GM19452 (cell line): ENCODE measurements around the gene VPS50.
A peak's percentile ranks its signal among the peaks of the same experiment; 100 is the strongest.
"Not testable (repeated sequence)": the region's sequence is repeated elsewhere in the genome, so short reads cannot be mapped to it uniquely, and the experiment has no call there.

Source experiments
- ATAC-seq: cut with Tn5 transposase; IDR thresholded peaks from one replicate; pipeline ENCODE4 v1.9.1; 2021; ENCODE audit not compliant: unreplicated experiment

VPS50 gene

GRCh38 chr7:93326291-93326690 is 94.1 kb downstream of the VPS50 start:
- not testable (repeated sequence) for ATAC-seq

DNA sequence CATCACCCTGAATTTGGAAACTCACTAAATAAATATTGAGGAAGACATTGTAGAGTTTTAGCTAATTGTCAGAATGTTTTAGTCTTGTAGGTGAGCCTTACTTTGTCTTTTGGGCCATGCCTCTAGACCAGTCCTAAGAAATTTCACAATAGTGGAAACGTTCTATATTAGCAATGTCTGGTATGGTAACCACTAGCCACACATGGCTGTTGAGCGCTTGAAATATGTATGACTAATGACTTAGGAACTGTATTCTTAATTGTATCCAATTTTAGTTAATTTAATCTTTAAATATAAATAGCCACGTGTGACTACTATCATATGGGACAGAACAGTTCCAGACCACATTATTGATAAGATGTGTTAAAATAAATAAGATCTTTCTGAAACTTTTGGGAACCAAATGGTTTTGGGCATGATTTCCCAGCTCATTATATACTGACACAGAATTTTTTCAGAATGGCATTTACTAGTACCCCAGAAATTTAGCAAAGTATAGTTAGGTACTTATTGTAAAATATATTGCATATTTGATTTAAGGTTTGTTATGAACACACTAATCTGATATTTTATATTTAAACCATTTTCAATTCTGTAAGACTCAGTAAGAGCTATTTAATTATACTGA is 95.0 kb downstream of the VPS50 start:
- no peak for ATAC-seq

DNA sequence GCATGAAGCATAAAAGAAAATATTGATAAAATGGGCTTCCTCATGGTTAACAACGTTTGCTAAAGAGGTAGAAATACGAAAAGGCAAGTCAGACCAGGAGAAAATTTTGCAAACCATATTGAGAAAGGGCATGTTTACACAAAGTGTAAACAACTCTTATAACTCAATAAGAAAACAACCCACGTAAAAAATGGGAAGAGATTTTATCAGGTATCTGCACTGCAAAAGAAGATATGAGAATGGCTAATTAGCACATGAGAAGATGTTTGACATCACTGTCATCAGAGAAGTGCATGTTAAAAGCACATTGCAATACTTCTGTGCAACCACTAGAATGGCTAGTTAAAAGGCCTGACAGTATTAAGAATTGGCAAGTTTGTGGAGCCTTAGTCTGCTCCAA is 99.5 kb downstream of the VPS50 start:
- ATAC-seq, result no peak

- no peak for ATAC-seq
Observed at GRCh38 chr7:93332172-93332571, 100.0 kb downstream of the VPS50 start.

- no peak for ATAC-seq
Observed at GRCh38 chr7:93337052-93337451, 104.9 kb downstream of the VPS50 start.

DNA sequence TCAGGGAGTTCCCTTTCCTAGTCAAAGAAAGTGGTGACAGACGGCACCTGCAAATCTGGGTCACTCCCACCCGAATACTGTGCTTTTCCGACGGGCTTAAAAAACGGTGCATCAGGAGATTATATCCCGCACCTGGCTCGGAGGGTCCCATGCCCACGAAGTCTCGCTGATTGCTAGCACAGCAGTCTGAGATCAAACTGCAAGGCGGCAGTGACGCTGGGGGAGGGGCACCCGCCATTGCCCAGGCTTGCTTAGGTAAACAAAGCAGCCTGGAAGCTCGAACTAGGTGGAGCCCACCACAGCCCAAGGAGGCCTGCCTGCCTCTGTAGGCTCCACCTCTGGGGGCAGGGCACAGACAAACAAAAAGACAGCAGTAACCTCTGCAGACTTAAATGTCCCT is 110.0 kb downstream of the VPS50 start:
- ATAC-seq, result not testable (repeated sequence)

GRCh38 chr7:93350338-93350737 is 118.2 kb downstream of the VPS50 start:
- ATAC-seq, result no peak

DNA sequence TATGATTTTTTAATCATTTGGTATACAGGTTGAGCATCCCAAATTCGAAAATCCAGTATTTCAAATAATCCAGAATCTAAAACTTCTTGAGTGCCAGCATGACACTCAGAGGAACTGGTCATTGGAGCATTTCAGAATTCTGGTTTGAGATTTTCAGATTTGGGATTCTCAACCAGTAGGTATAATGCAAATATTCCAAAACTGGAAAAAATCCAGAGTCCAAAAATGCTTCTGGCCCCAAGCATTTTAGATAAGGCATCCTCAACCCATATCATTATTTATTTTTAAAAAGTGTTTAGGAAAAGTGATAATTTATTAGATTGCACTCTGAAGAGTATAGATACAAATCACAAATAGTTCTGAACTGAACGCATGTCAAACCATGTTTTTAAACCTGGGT is 120.7 kb downstream of the VPS50 start:
- ATAC-seq, result no peak

DNA sequence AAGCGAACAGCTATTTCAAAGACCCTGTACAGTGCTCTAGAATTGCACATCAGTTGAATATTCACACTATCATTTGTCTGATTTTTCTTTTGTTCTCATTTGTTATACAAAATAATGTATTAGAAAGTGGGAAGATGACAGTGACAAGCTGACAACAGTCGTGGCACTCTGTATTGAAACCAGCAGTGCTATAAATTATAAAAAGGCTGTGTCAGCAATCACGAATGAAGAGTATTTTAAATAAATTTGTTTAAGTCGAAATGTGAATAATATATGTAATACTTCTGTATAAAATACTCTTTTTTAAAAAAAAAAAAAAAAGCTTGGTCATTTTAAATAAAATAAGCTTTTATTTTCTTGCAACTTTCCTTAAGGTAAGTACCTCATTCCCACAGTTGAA is 122.6 kb downstream of the VPS50 start:
- no peak for ATAC-seq

- no peak for ATAC-seq
Observed at GRCh38 chr7:93359520-93360198, 127.5 kb downstream of the VPS50 start.

DNA sequence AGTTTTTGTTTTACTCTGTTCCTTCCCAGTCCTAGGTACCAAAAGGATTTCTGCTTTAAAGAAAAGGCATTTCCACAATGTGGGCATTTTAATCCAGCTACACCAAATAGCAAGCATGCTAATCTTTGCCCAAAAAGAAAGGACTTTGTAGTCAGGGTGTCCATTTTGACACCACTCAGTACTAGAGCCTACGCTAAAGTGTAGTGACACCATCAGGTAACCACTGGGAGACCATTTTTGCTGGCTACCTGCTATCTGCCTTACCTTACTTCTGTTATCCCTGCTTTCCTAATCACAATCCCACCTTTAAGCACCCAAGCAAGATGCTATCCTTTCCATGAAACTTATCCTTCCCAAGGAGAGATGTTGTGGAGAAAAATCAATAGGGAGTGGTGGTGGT is 129.7 kb downstream of the VPS50 start:
- no peak for ATAC-seq

DNA sequence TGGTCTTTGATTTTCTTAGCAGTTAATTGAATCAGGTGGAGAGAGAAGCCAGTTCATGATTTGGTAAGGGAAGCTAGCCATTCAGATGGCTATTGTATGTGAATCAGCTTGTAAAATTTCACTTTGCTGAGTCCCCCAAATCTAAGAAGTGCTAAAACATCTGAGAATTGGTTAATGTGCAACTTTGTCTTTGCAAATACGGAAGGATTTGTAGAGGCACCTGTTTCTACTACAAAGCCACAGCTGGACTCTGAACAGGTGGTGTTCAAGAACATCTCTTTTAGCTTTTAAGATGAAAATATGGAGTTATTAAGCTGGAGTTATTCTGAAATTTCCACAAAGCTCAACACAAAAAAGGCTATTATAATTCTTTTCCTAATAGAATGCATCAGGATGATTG is 132.6 kb downstream of the VPS50 start:
- no peak for ATAC-seq

- no peak for ATAC-seq
Observed at GRCh38 chr7:93365341-93365740, 133.2 kb downstream of the VPS50 start.

DNA sequence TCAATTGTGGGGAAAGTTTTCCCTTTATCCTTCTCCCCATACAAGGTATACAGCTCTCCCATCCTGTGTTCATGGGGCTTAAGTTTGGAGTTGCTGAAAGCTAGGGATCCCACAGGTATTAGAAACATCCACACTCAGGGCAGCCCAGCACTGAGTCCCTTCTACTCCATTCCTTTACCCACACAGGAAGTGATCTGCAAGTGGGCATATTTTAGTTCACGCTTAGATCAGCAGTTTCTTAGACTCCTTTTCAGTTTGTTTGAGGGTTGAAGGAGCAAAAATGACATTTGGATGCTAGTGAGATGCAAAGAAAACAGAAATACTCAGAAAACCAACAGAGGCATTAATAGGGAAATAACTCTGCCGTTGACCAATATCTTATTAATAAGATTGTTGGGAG is 134.7 kb downstream of the VPS50 start:
- ATAC-seq, result no peak

DNA sequence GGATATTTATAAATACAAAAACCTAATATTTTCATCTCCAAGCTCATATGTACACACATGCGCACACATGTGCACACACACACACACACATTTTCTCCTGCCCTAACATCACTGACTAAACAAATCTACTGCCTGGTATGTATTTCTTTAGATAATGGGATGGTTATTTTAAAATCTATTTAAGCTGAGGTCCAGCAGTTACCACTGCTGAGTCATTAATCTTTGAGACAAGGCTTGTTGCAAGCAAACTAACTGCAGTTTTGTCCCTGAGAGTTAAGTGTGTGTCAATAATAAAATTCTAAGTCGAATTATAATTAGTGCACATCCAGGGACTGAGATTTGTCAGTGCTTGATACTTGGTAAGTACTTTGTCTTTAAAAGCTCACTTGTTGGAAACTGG is 135.1 kb downstream of the VPS50 start:
- no peak for ATAC-seq

- not testable (repeated sequence) for ATAC-seq
Observed at GRCh38 chr7:93370937-93371336, 138.8 kb downstream of the VPS50 start.

- ATAC-seq, result no peak
Observed at GRCh38 chr7:93373537-93373936, 141.4 kb downstream of the VPS50 start.

GRCh38 chr7:93374345-93374940 is 142.3 kb downstream of the VPS50 start:
- ATAC-seq, result peak; percentile 61

DNA sequence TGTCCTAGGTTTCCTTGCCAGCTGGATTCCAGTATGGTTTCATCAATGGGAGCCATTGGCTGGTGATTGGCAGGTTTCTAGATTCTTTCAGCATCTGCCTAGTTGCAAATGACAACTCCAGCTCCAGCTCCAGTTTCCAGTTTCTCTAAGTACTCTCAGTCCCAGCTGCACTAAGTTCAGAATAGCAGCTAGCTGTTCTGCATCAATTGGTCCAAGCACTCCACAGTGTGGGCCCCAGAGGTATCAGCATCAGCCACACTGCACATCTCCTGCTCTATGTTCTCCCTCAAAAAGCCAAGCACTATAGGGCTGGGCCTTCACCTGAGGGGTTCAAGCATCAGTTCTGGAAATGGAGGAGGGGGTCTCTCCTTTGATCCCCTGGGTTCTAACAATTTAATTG is 143.4 kb downstream of the VPS50 start:
- no peak for ATAC-seq

DNA sequence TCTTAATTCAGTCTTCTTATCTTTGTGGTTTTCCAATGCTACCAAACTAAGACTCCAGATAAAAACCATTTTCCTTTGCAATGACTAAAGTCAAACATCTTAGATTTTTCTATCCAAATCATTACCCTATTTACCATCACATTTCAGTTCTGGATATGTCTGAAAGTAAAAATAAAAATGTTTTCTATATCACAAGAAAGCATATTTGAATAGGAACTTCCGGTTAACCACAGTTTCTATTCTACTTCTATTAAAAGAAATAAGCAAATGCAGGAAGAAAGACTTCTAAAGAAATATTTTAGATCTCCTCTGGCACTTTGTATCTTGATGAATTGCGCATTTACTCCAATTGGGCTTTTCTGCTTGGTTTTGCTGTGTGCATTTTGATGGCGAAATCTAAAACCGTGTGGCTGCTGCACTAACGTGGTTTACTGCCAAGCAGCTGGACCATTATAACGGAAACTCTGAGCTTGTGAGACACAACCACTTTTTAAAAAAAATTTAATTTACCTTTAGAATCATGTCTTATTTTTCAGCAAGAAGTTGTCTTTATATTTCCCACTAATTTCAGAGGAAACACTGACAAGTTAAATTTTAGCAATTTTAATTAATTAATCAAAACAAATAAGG is 146.1 kb downstream of the VPS50 start:
- ATAC-seq, result no peak

GRCh38 chr7:93382362-93382761 is 150.2 kb downstream of the VPS50 start:
- no peak for ATAC-seq

DNA sequence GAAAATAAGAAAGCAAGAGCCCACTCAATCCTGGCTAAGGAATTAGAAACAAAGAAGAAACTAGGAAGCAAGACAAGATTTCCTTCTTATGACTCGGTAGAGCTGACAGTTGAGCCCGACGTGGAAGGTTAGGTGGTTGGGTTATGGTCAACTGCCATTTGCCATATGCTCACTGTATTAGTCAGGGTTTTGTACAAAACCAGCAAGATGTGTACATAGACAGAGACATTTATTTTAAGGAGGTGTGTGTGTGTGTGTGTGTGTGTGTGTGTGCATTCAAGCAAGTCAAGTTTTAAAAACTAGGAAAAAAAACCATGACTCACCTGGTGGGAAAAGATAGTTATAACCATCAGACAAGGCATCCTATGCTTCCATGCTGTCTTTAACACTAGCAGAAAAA is 158.5 kb downstream of the VPS50 start:
- ATAC-seq, result no peak
